Measurements from ENCODE around the gene DIAPH2.
"Not testable (repeated sequence)": the region's sequence is repeated elsewhere in the genome, so short reads cannot be mapped to it uniquely, and the experiment has no call there.

Gene DIAPH2

DNA sequence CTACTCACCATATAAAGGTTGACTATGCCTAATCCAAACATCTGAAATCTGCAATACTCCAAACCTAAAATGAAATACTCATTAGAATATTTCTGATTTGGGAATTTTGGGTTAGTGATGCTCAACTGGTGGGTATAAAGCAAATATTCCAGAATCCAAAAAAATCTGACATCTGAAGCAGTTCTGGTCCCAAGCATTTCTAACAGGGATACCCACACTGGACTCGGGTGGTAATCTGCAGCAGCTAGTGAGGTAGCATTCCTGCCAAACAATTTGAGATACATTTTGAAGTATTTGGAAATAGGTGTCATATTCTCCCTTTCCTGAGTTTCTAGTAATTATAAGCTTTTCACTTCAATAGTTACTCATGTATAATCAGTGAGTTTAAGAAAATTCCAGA is 149.5 kb downstream of the DIAPH2 start:
- DNase-seq = no peak

DNA sequence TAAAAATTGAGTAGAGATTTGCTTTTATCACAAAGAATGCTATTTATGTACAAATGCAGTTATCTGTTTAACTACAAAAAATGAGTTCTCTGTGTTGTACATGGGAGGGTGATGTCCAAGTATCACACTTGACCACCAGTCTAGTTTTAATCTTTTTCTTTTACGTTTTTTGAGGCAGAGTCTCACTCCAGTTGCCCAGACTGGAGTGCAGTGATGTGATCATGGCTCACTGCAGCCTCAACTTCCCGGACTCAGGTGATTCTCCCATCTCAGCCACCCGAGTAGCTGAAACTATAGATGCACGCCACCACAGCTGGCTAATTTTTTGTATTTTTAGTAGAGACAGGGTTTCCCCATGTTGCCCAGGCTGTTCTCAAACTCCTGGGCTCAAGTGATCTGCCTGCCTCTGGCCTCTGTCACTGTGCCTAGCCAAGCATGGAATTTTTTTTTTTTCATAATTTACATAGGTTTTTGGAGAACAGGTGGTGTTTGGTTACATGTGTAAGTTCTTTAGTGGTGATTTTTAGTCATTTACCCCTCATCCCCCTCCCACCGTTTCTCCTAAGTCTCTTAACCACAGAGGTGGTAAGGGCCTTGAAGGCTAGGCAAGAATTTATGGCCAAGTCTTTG is 151.1 kb downstream of the DIAPH2 start:
- DNase-seq = no peak

DNA sequence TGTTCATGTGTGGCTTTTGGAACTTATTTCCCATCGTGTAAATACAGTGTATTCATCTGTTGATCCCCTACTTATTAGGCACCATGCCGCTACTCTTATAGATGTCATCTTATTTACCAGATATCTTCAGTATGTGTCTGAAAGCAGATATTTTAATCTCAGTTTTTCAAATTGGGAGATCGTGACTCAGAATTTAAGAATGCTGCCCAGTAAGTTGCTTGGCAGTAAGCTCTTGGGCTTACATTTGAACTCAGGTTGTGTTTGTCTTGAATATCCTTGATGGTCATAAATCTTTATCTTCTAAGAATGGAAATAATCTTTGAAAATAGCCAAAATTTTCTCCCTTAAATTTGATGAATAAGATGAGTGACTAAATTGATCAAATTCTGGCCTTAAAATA is 153.2 kb downstream of the DIAPH2 start:
- DNase-seq = no peak

DNA sequence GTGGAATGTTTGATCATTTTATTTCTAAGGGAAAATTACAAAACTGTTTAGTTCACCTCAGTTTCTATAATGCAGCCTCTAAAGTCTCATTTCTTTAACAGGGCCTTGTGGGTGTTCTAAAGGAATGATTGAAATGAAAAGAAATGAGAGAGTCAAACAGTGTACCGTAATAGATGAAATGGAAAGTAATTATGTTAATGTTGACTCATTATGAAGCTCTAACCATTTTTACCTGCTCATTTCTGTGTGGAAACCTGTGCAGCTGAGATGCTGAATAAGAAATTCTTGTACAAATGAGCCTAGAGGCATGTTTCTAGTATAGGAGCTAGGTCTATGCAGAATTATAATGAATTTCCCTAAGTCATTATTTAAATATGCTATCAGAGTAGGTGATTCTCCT is 153.9 kb downstream of the DIAPH2 start:
- DNase-seq = no peak

DNA sequence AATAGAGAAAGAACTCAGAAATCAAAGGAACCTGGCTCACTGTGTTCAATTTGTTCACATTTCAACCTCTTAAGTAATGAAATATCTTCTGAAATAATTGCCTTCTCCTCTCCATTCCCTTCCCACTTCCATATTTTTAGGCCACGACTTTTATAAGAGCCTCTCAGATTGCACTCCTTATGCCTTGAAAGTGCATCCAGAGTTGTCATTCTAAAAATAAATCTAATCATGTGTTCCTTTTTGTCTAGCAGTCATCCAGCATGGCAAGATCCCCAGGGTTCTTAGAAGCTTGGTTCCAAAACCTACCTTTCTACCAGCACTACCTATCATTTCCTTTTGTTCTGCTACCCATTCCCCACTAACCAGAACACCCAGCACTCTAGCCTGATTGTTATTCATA is 156.7 kb downstream of the DIAPH2 start:
- no peak for DNase-seq

DNA sequence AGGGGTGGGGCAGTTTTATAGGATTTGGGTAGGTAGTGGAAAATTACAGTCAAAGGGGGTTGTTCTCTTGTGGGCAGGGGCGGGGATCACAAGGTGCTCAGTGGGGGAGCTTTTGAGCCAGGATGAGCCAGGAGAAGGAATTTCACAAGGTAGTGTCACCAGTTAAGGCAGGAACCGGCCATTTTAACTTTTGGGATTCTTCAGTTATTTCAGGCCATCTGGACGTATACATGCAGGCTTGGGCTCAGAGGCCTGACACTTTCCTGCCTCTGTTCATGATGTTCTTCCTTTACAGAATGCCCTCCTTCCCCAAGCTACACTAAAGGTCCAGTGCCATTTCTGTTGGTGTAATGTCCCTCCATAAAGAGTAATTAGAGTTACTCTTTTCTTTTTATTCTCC is 157.2 kb downstream of the DIAPH2 start:
- not testable (repeated sequence) for DNase-seq

DNA sequence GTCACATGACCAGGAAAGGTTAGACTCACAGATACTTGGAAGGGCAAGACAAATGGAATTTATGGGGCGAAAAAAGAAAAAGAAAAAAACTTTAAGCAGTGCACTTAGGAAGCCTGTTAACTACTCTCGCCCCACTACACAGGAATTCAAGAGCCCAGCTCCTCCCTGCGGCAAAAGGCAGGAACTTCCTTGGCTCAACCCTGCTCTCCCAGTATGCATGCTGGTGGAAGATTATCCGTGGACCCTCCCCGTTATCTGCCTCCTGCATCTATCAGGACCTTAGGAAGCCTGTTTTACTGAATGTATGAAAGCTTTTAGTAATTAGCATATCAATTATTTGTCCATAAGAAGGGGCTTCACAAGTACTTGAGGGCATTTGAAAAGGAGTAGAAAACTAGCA is 158.9 kb downstream of the DIAPH2 start:
- DNase-seq = no peak

DNA sequence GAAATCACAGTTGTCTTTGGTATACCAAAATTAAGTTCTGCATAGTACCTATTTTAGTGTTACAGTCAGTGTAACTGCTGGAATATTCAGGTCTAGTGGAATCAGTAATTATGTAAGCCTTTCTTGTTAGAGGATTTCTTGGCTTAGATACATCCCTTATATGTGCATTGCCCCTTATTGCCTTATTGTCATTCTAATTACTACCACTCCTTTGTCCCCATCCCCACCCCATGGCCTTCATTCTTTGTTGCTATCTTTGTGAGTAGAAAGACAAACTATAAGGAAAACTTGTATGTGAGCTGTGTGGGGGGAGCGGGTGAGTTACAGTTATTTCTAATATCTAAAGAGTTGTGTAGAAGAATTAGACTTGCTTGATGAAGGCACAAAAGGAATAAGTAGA is 162.2 kb downstream of the DIAPH2 start:
- no peak for DNase-seq

DNA sequence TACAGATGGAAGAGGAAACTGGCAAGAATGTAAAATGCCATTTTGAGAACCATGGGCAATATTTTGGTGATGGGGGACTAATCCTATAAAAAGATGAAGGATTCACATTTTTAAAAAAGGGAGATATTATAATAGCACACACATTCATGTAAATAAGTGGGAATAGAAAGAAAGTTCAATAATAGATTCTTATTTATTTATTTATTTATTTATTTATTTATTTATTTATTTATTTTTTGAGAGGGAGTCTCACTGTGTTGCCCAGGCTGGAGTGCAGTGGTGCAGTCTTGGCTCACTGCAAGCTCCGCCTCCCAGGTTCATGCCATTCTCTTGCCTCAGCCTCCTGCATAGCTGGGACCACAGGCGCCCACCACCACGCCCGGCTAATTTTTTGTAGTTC is 174.8 kb downstream of the DIAPH2 start:
- DNase-seq = not testable (repeated sequence)

DNA sequence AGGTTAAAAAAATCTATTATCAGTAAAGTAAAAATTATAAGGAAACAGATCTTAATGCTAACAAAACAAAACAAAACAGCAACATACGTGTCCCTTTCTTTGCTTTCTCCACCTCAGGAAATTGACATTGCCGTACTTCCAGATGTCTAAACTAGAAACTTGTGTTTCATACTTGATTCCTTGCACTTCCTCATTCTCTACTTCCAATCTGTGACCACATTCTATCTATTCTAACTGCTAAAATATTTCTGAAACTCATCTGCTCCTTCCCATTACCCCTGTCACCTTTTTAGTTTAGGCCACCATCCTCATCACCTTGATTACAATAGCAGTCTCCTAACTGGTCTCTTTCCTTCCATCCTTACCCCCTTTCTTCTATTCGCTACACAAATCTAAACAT is 176.6 kb downstream of the DIAPH2 start:
- no peak for DNase-seq

DNA sequence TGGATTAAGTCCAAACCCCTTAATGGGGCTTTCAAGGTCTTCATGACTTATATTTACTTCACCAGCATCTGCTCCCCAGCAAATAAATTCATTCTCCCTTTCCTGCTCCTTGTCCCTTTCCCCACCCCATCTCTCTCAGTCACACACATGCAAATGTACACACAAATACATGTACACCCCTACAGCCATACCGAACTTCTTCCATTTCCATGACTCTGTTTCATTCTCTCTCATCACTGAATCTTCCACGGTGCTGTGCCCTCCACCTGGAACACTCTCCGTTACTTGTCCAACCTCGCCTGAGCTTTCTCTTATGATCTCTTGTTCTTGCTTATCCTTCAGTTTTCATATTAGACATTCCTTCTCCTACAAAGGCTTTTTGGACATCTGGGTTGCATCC is 177.0 kb downstream of the DIAPH2 start:
- DNase-seq = no peak

DNA sequence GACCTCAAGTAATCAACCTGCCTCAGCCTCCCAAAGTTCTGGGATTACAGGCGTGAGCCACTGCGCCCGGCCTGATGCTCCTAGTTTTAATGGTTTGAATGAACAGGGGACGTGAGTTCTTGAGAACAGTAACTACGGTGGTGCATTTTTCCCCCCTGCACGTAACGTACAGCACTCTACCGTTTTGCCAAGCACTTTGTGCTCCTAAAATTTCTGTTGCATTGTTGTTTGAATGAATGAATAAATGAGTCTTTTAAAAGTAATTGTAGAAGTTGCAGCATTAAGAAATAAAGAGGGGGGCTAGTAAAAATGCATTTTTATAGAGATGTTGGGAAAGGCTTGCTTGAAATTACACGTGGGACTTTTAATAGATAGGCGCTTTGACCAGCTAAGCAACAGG is 199.0 kb downstream of the DIAPH2 start, which contains the start of gene RPA4:
RPA4 (plus strand) TSS at position 301 of the 400 bp plus-strand sequence. CDS start 403 bp downstream, outside the sequence.
- DNase-seq = no peak

DNA sequence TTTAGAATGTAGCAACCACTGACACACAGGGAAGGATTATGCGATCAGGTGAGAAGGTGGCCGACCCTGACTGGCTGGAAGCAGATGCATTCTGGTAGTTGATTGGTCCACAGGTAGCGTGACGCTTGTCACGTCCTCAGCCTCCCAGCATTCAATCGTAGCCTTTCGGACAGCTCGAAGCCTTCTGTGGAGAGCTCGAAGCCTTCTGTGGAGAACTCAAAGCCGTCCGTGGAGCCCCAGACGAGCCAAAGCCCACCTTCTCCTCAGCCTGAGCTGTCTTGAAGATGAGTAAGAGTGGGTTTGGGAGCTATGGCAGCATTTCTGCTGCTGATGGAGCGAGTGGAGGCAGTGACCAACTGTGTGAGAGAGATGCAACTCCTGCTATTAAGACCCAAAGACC is 199.4 kb downstream of the DIAPH2 start:
- DNase-seq = no peak

DNA sequence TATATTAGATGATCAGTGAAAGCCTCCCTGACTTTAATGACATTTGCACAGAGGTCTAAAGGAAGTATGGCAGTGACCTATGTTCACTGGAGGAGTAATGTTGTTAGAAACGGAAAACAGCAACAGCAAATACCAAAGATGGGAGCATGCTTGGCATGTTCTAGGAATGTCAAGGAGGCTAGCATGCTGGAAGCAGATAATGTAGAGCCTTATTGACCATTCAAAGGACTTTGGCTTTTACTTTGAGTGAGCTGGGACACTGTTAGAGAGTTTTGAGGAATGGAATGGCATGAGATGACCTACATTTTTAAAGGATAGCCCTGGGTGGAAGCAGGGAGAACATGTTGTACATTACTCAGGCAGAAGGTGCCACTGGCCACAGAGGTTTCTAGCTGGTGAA is 205.1 kb downstream of the DIAPH2 start:
- no peak for DNase-seq

DNA sequence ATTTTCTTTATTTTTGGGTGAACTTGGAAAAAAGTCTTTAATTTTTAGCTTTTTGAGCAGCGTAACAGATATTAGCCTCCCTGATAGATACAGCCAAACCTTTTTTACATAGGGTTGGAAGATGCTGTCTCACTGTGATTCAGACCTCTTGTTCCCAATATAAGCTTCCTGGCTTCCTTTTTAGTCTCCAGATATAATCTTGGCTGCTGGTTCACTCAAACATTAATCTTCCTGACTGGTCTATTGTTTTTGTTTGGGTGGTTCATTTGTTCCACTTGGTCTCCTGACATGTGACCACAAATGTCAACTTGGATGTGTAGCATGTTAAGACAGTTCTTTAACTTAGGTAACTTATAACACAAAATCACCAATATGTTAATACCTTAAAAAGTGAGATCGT is 222.1 kb downstream of the DIAPH2 start:
- DNase-seq = no peak

DNA sequence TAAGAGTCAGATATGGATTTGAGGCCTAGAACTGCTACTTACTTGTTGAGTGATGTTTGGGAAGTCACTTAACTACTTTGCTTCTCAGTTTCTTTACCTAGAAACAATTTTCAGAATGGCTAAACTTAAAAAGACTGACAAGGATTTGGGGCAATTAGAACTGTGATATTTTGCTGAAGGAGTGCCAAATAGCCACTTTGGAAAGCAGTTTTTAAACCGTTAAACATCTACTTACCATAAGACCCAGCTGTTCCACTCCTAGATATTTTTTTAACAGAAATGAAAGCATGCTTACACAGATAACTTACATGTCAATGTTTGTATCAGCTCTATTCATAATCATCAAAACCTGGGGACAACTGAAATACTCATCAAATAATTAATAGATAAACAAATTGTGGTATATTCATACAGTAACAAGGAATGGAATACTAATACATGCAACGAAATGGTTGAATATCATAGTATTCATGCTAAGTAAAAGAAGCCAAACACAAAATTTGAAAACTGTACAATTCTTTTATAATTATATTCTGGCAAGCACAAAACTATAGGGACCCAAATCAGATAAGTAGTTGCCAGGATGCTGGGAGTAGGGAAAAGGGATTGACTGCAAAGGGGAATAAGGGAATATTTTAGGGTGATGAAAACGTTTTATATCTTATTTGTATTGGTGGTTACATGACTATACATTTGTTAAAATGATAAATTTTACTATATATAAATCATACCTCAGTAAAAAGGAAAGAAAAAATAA is 223.1 kb downstream of the DIAPH2 start:
- DNase-seq = no peak

DNA sequence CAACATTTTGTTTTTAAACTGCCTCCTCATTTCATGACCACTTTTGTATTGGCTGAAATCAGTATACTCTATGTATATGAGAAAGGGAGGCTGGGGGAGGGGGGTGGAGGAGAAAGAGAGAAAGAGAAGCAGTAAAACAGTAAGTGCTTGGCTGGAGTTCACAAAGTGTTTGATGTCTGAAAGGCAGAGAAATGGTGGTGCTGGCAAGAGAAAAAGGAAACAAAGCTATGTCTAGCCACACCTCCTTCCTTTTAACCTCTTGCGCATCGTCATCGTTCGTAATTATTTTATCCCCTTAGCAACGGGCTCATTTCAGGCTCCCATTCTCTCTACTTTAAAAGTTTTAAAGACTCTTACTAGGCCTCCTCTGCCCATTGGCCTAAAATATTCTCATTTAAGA is 224.6 kb downstream of the DIAPH2 start:
- no peak for DNase-seq

DNA sequence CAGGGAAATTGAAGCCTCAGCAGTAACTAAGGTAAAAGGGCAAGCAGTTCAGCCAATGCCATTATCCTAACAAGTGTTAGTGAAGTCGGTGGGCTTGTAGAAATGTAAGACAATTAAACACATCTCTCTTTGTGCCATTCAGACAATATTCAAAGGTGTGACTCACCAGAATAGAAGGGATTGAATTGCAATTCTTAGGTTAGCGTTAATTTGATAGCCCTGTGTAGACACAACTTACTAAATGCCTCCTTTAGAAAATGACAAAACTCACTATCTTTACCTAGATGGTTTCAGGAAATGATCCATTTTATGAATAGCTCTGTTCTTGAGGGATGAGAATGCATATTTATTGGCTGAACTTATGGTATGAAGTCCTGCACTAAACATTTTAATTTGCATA is 234.2 kb downstream of the DIAPH2 start:
- no peak for DNase-seq

DNA sequence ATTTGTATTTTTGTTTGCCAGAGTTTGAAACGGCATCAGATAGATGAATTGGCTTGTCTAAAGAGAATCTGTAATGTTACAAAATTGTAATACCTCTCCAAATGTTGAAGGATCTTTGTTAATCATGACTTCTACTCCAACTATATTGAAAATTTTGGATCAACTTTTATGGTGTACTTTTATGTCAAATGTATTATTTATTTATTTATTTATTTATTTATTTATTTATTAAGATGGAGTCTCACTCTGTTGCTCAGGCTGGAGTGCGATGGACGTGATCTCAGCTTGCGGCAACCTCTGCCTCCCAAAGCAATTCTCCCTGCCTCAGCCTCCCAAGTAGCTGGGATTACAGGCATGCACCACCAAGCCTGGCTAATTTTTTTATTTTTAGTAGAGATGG is 235.0 kb downstream of the DIAPH2 start:
- DNase-seq = no peak

DNA sequence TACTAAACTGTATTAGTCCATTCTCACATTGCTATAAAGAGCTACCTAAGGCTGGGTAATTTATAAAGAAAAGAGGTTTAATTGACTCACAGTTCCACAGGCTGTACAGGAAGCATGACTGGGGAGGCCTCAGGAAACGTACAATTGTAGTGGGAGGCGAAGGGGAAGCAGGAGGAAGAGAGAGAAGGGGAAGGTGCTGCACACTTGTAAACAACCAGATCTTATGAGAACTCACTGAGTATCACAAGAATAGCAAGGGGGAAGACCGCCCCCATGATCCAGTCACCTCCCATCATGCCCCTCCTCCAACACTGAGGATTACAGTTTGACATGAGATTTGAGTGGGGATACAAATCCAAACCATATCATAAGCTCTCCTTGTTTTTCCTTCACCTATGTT is 239.9 kb downstream of the DIAPH2 start:
- no peak for DNase-seq

DNA sequence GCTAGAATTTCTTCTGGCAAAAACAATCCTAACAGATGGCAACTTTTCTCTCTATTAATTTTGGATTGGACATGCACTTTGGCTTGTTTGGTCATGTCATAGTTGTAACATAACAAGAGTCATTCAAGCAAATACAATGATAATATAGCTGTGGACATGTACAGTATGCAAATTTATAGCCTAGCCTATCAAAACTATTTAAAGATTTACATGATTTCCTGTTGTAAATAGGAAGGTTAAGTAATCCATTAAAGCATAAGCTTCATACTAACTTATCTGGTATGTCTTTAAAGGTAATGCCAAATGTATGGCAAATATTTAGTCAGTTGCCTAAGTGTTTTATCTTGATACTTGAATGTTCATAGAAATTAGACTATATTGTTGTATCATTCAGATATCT is 244.4 kb downstream of the DIAPH2 start:
- DNase-seq = no peak

DNA sequence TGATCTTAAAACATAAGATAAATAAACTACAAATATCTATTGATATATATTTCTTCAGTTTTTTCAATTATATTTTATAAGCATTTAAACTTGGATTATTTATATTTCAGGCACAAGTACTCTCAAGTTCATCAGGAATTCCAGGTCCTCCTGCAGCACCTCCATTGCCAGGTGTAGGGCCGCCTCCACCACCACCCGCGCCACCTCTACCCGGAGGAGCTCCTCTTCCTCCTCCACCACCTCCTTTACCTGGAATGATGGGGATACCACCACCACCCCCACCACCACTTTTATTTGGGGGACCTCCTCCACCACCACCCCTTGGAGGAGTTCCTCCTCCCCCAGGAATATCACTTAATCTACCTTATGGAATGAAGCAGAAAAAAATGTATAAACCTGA is 273.1 kb downstream of the DIAPH2 start:
- no peak for DNase-seq

DNA sequence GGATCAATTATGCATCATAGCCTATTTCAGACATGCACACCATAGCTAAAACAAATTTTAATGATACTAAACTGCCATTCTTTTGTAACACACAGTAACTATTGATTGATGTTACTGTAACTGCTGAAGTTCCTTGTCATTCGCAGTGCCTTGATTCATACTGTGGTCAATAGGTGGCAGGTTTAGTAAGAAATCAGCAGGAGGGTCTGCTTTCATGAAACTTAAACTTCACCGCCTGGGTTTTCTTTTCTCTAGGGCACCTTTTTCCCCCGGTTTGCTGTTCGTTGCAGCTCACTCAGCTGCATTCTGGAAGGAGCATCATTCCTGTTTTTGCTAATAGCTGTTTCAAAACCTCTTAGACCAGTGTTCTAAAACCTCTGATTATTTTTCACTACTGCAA is 287.2 kb downstream of the DIAPH2 start:
- DNase-seq = no peak

DNA sequence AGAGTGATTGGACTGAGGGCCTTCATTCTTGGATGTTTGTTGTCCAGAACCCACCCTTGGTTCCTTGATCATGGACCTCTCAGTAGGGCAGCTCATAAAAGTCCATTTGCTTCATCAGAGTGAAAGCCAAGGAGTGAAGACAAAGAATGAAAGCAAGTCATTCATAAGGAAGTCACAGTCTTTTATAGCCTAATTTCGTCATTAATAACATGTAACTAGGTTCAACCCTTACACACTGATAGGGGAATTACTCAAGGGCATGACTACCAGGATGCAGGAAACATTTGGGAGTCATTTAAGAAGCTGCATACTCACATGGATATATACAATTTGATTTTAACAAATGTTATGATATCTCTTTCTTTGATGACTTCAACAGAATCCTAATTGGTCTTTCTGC is 294.3 kb downstream of the DIAPH2 start:
- DNase-seq = no peak

DNA sequence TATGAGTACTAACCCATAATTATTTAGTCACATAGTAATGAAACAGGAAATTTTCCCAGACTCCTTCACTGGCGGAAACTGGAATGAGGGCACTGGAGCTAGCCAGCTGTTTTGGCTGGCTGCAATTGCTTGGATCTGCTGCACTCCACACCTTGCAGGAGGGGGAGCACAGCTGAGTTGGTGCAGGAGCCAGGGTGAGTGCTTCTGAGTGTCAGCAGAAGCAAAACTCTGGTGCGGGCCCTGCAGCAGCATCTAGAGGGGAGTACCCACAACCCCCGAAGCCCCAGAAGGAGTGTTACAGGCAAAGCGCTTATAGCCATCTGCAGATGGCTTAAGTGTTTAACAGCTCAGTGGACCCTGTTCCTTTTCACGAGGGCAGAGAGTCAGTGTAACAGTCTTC is 295.1 kb downstream of the DIAPH2 start:
- DNase-seq = no peak

All from NCI-H2107 (cell line).